HepG2 (cell line): ENCODE measurements around the gene ATE1.

Experiments
- AGO2 ChIP-seq: fragments of 200-400 bp; formaldehyde crosslinking; optimal IDR thresholded peaks from 2 replicates; pipeline ENCODE3; 2017; ENCODE audit warnings: mild to moderate bottlenecking, low read depth, low read length, moderate library complexity
- HOXD1 ChIP-seq: sonication (generic); formaldehyde crosslinking; IDR thresholded peaks from 2 replicates; pipeline ENCODE4 v1.5.0; 2020; ENCODE audit warnings: missing genetic modification reagents
- PTBP1 ChIP-seq: fragments of 200-400 bp; formaldehyde crosslinking; IDR thresholded peaks from 2 replicates; pipeline ENCODE4 v1.6.1; 2018; ENCODE audit warnings: low read length, low read depth; ENCODE audit not compliant: poor library complexity, severe bottlenecking
- ZNF883 ChIP-seq: sonication (generic); formaldehyde crosslinking; IDR thresholded peaks from 2 replicates; pipeline ENCODE4 v1.5.1; 2020; ENCODE audit warnings: mild to moderate bottlenecking, missing genetic modification reagents; ENCODE audit errors: not compliant biosample characterization
- TF ChIP-seq, protein P1 (sequence below): sonication (generic); formaldehyde crosslinking; conservative IDR thresholded peaks from 2 replicates; pipeline ENCODE4 v1.8.0; 2022; ENCODE audit warnings: low read depth, missing genetic modification reagents
- TF ChIP-seq, protein P2 (sequence below), 2 experiments: sonication (generic) in 1 of 2; formaldehyde crosslinking in 1 of 2; IDR thresholded peaks; 2 replicates each; pipeline versions ENCODE4 v1.4.0 to v1.6.1; 2018 to 2020; ENCODE audit warnings: missing genetic modification reagents in 2 of 2, borderline replicate concordance in 1 of 2, low read depth in 1 of 2, mild to moderate bottlenecking in 1 of 2, missing biosample characterization in 1 of 2
- TF ChIP-seq, protein P3 (sequence below): sonication (generic); formaldehyde crosslinking; IDR thresholded peaks from 2 replicates; pipeline ENCODE4 v1.5.0; 2020; ENCODE audit warnings: mild to moderate bottlenecking, missing genetic modification reagents, moderate library complexity

DNA sequence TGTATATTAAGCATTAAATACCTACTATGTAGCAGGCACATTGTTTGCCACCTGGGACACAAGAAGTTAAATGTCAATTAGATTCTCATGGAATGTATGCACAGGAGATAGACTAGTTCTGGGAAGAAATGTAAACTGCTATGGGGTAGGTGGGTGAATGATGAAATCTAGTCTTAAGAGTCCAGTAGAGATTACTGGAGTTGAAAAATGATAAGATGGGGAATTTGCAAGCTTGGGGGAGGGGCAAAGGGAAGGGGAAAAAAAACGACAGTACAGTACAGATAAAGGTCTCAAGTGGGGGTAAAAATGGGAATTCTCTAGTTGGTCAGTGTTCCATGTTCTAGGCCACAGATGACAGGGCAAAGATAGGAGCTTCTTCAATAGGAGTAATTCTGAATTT is 94.4 kb downstream of the ATE1 start:
- TF ChIP-seq HOXD1 (no peak), ZNF883 (no peak), PTBP1 (no peak), AGO2 (no peak)
- TF ChIP-seq, protein P1, sequence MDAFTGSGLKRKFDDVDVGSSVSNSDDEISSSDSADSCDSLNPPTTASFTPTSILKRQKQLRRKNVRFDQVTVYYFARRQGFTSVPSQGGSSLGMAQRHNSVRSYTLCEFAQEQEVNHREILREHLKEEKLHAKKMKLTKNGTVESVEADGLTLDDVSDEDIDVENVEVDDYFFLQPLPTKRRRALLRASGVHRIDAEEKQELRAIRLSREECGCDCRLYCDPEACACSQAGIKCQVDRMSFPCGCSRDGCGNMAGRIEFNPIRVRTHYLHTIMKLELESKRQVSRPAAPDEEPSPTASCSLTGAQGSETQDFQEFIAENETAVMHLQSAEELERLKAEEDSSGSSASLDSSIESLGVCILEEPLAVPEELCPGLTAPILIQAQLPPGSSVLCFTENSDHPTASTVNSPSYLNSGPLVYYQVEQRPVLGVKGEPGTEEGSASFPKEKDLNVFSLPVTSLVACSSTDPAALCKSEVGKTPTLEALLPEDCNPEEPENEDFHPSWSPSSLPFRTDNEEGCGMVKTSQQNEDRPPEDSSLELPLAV (CRISPR knock-in tag), result no peak
- TF ChIP-seq, protein P2, sequence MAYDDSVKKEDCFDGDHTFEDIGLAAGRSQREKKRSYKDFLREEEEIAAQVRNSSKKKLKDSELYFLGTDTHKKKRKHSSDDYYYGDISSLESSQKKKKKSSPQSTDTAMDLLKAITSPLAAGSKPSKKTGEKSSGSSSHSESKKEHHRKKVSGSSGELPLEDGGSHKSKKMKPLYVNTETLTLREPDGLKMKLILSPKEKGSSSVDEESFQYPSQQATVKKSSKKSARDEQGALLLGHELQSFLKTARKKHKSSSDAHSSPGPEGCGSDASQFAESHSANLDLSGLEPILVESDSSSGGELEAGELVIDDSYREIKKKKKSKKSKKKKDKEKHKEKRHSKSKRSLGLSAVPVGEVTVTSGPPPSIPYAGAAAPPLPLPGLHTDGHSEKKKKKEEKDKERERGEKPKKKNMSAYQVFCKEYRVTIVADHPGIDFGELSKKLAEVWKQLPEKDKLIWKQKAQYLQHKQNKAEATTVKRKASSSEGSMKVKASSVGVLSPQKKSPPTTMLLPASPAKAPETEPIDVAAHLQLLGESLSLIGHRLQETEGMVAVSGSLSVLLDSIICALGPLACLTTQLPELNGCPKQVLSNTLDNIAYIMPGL (CRISPR knock-in tag; IDR thresholded peaks at IDR 0.05; ENCODE audit: borderline replicate concordance in 1 of 2, low read depth in 1 of 2), result no peak
- TF ChIP-seq, protein P3, sequence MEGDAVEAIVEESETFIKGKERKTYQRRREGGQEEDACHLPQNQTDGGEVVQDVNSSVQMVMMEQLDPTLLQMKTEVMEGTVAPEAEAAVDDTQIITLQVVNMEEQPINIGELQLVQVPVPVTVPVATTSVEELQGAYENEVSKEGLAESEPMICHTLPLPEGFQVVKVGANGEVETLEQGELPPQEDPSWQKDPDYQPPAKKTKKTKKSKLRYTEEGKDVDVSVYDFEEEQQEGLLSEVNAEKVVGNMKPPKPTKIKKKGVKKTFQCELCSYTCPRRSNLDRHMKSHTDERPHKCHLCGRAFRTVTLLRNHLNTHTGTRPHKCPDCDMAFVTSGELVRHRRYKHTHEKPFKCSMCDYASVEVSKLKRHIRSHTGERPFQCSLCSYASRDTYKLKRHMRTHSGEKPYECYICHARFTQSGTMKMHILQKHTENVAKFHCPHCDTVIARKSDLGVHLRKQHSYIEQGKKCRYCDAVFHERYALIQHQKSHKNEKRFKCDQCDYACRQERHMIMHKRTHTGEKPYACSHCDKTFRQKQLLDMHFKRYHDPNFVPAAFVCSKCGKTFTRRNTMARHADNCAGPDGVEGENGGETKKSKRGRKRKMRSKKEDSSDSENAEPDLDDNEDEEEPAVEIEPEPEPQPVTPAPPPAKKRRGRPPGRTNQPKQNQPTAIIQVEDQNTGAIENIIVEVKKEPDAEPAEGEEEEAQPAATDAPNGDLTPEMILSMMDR (CRISPR knock-in tag), result no peak
